PC-9 (cell line): Measurements from ENCODE around the gene SFTA2. TPM values are rescaled to one million over a fixed set of nuclear protein-coding genes. Genes with fewer than 3 reads are reported as not detected.
"Not testable (repeated sequence)": the region's sequence is repeated elsewhere in the genome, so short reads cannot be mapped to it uniquely, and the experiment has no call there.

Experiments
- BruUV-seq: library from RNA; stranded (reverse); fragments of 400-500 nt; replicated peaks from 2 replicates; lab custom pipeline; 2021; lab: Mats Ljungman, UMichigan
- CTCF ChIA-PET: fragments of 300-600 bp; sonication (Branson Sonifier 250); formaldehyde crosslinking; loops from one replicate; lab custom pipeline; 2022; ENCODE audit warnings: antibody characterized with exemption; lab: Charles Lee
- POLR2A ChIA-PET: fragments of 300-600 bp; sonication (Branson Sonifier 250); formaldehyde crosslinking; loops from one replicate; lab custom pipeline; 2022; ENCODE audit warnings: antibody characterized with exemption; ENCODE audit not compliant: unreplicated experiment; lab: Charles Lee
- DNase-seq, 2 experiments: peaks; one replicate each; pipeline versions ENCODE4 v3.0.0 to v3.0.0-alpha.2; 2015 to 2022; ENCODE audit warnings: mixed read lengths in 1 of 2
- H2AFZ ChIP-seq: fragments of 200-600 bp; sonication (generic); 2 replicates; pipeline ENCODE4 v1.8.1; 2017; ENCODE audit warnings: antibody characterized with exemption
- H3F3A ChIP-seq: fragments of 200-600 bp; sonication (generic); 2 replicates; pipeline ENCODE4 v1.8.1; 2017; ENCODE audit warnings: antibody characterized with exemption, mild to moderate bottlenecking, low read depth; ENCODE audit not compliant: insufficient read depth
- H3K27ac ChIP-seq: fragments of 200-600 bp; sonication (generic); 2 replicates; pipeline ENCODE4 v1.6.1; 2016; ENCODE audit warnings: mixed run types
- H3K27me3 ChIP-seq: fragments of 200-600 bp; sonication (generic); 2 replicates; pipeline ENCODE4 v1.6.1; 2016; ENCODE audit warnings: low read depth, mixed run types; ENCODE audit not compliant: insufficient read depth
- H3K36me3 ChIP-seq: fragments of 200-600 bp; sonication (generic); 2 replicates; pipeline ENCODE4 v1.6.1; 2016; ENCODE audit warnings: low read depth, mixed run types
- H3K4me1 ChIP-seq: fragments of 200-600 bp; sonication (generic); replicated peaks from 2 replicates; pipeline ENCODE4 v1.6.1; 2016; ENCODE audit warnings: mixed run types; ENCODE audit not compliant: insufficient read depth
- H3K4me2 ChIP-seq: fragments of 200-600 bp; sonication (generic); 2 replicates; pipeline ENCODE4 v1.6.1; 2017; ENCODE audit warnings: mixed run types
- H3K4me3 ChIP-seq: fragments of 200-600 bp; sonication (generic); 2 replicates; pipeline ENCODE4 v1.6.1; 2016; ENCODE audit warnings: mixed run types
- H3K79me2 ChIP-seq: fragments of 200-600 bp; sonication (generic); 2 replicates; pipeline ENCODE4 v1.6.1; 2017; ENCODE audit warnings: low read depth, mixed run types
- H3K9me2 ChIP-seq: fragments of 200-600 bp; sonication (generic); 2 replicates; pipeline ENCODE4 v1.8.1; 2017; ENCODE audit warnings: mild to moderate bottlenecking; ENCODE audit not compliant: insufficient read depth
- H3K9me3 ChIP-seq: fragments of 200-600 bp; sonication (generic); 2 replicates; pipeline ENCODE4 v1.8.1; 2016; ENCODE audit warnings: low read depth; ENCODE audit not compliant: insufficient read depth
- H4K20me1 ChIP-seq: fragments of 200-600 bp; sonication (generic); 2 replicates; pipeline ENCODE4 v1.8.1; 2017; ENCODE audit not compliant: insufficient read depth
- EZH2 ChIP-seq: fragments of 200-600 bp; sonication (generic); IDR thresholded peaks from 2 replicates; pipeline ENCODE4 v1.8.0; 2017; ENCODE audit warnings: antibody characterized with exemption, low read depth
- intact Hi-C: fragments of 100-400 bp; cut with micrococcal nuclease; formaldehyde crosslinking; loops from one replicate; pipeline ENCODE4 v1.10.0; 2022; ENCODE audit not compliant: unreplicated experiment
- total RNA-seq: library from RNA; stranded (reverse); gene quantifications from 2 replicates; pipeline ENCODE4 v1.2.3, GENCODE V29; 2021
- TF ChIP-seq, protein P1 (sequence below): fragments of 200-600 bp; sonication (generic); conservative IDR thresholded peaks from 2 replicates; pipeline ENCODE4 v1.6.1; 2017; ENCODE audit warnings: mixed run types, antibody characterized with exemption, mild to moderate bottlenecking, moderate library complexity

The SFTA2 gene
- total RNA-seq, 1 experiment from 2014 or later, result 0.72 TPM

DNA sequence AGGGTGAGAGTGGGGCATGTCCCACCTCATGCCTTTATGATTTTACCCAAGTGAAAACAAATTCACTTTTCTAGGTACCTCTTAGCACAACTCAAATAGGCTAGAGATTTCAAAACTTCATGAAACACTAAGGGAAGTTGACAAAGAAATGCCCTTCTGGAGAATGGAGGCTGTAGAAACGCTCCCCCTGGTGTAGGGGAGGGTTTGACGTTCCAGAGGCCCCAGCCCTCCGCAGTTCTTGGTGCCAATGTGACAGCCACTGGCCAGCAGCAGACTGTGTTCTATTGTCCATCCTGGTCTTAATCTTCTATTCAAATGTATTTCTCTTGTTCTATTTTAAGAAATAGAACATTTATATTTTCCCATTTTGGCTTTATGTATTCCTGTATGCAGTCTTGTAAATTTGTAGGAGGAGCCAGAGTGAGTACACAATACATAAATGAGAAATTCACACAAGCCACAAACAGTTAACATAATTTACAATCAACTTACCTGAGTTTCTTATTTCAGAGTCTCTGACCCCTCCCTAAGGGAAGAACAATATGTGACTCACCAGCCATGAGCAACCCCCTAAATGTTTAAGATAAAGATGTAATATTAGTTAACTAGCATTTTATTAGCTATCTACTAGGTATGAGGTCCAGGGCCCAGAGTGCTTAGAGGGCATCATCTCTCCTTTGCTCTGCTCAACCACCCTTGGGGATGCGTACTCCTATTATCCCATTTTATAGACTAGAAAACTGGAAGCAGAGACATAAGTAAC is 42.7 kb upstream of the SFTA2 start:
- H3K4me3 ChIP-seq, result no peak overlapping the region
- ChIA-PET POLR2A (no interaction called here), CTCF (interaction anchor here (0.6 to 0.8 kb wide), 2 partner anchors 94 to 521 kb away, joined by 3 read pairs; no protein-coding TSS in a partner anchor)
- intact Hi-C loops, result no loop called here
- no peaks in the 10 kb centered on the region for H3K79me2 ChIP-seq
- H3K27ac ChIP-seq, result no peak overlapping the region
- H3K4me1 ChIP-seq, result peaks cover 7% of the 10 kb centered on the region
- no peak overlapping the region for H2AFZ ChIP-seq
- no peaks in the 10 kb centered on the region for H4K20me1 ChIP-seq
- TF ChIP-seq EZH2, result no peak
- TF ChIP-seq, protein P1, sequence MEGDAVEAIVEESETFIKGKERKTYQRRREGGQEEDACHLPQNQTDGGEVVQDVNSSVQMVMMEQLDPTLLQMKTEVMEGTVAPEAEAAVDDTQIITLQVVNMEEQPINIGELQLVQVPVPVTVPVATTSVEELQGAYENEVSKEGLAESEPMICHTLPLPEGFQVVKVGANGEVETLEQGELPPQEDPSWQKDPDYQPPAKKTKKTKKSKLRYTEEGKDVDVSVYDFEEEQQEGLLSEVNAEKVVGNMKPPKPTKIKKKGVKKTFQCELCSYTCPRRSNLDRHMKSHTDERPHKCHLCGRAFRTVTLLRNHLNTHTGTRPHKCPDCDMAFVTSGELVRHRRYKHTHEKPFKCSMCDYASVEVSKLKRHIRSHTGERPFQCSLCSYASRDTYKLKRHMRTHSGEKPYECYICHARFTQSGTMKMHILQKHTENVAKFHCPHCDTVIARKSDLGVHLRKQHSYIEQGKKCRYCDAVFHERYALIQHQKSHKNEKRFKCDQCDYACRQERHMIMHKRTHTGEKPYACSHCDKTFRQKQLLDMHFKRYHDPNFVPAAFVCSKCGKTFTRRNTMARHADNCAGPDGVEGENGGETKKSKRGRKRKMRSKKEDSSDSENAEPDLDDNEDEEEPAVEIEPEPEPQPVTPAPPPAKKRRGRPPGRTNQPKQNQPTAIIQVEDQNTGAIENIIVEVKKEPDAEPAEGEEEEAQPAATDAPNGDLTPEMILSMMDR, result no peak
- DNase-seq, result no peak
- no peaks in the 10 kb centered on the region for H3K9me3 ChIP-seq
- H3K27me3 ChIP-seq, result no peaks in the 10 kb centered on the region
- no peaks in the 10 kb centered on the region for H3F3A ChIP-seq
- no peak overlapping the region for H3K4me2 ChIP-seq
- H3K9me2 ChIP-seq, result no peaks in the 10 kb centered on the region
- no peaks in the 10 kb centered on the region for H3K36me3 ChIP-seq
- no TSS peak for BruUV-seq

DNA sequence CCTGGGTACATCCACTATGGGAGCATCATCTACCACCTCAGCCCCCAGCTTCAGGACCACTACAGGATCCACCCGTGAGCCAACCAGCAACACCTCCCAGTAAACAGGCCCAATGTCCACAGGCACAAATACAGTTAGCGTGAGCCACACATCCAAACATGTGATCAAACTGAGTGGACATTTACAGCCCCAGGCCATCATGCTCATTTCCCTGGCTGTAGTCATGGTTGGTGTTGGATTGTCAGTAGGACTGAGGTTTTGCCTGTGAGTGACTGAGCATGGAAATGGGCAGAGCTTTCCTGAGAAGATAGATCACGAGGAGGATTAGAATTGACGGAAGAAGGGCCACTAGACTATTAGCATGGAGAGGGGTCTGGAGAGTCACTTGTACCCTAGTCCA is 40.8 kb upstream of the SFTA2 start:
- Histone ChIP-seq H4K20me1 (no peaks in the 10 kb centered on the region), H3K4me1 (peaks cover 7% of the 10 kb centered on the region), H3K27me3 (no peaks in the 10 kb centered on the region), H2AFZ (no peak overlapping the region), H3K4me3 (no peak overlapping the region), H3F3A (no peaks in the 10 kb centered on the region), H3K79me2 (no peaks in the 10 kb centered on the region), H3K36me3 (no peaks in the 10 kb centered on the region), H3K9me2 (no peaks in the 10 kb centered on the region), H3K9me3 (no peaks in the 10 kb centered on the region), H3K27ac (no peak overlapping the region), H3K4me2 (no peak overlapping the region)
- ChIA-PET CTCF (no interaction called here), POLR2A (no interaction called here)
- intact Hi-C loops, result no loop called here
- BruUV-seq, result no TSS peak
- DNase-seq, result no peak
- TF ChIP-seq, protein P1, result no peak
- no peak for TF ChIP-seq EZH2

DNA sequence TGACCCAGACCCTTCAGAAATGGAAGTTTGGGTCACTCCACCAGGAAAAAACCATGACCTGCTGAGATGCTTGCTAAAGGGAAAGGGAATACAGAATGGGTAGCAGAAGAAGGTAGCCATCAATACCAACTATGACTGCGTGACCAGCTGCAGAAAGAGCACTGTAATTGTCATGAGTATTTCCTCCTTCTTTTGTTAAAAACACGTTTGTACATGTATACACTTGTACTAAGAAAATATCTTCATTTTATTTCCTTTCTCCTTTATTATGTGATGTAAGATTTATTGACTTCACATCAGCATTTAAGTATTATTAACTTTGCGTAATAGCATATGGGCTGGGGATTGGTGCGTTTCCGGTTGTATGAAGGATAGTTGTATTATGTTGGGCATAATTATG is 39.0 kb upstream of the SFTA2 start:
- POLR2A ChIA-PET, result no interaction called here
- H3K79me2 ChIP-seq, result no peaks in the 10 kb centered on the region
- H3K9me3 ChIP-seq, result no peaks in the 10 kb centered on the region
- intact Hi-C loops, result no loop called here
- no peaks in the 10 kb centered on the region for H3K36me3 ChIP-seq
- peaks cover 7% of the 10 kb centered on the region for H3K4me1 ChIP-seq
- no peak for DNase-seq
- H3K4me2 ChIP-seq, result no peak overlapping the region
- TF ChIP-seq EZH2, result no peak
- TF ChIP-seq, protein P1, result no peak
- no peaks in the 10 kb centered on the region for H3K27me3 ChIP-seq
- no TSS peak for BruUV-seq
- CTCF ChIA-PET, result no interaction called here
- H3K4me3 ChIP-seq, result no peak overlapping the region
- no peaks in the 10 kb centered on the region for H3K9me2 ChIP-seq
- no peak overlapping the region for H3K27ac ChIP-seq
- no peak overlapping the region for H2AFZ ChIP-seq
- H4K20me1 ChIP-seq, result no peaks in the 10 kb centered on the region
- H3F3A ChIP-seq, result no peaks in the 10 kb centered on the region

DNA sequence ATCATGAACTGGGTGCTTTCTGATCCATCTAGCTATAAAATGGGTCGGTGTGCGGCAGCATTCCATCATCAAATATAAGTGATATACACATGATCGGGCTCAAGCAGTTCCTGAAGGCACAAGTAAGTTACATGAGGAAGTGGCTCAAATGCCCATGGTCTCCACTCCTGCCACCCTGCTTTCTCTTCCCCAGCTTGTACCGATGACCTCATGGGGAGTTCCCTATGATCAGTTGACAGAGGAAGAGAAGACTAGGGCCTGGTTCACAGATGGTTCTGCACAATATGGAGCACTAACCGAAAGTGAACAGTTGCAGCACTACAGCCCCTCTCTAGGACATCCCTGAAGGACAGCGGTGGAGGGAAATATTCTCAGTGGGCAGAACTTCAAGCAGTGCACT is 37.2 kb upstream of the SFTA2 start:
- POLR2A ChIA-PET, result not testable (repeated sequence)

More for the DNA sequence above, 37.2 kb upstream of the SFTA2 start:
- H3K9me2 ChIP-seq, H3K9me3 ChIP-seq, H3K4me2 ChIP-seq, CTCF ChIA-PET, H3K27me3 ChIP-seq, H3K79me2 ChIP-seq, intact Hi-C loops, H3F3A ChIP-seq, H3K27ac ChIP-seq, H2AFZ ChIP-seq, BruUV-seq, H4K20me1 ChIP-seq, H3K4me1 ChIP-seq, DNase-seq, H3K4me3 ChIP-seq, H3K36me3 ChIP-seq: not testable (repeated sequence)
